NT2/D1 (cell line): ENCODE measurements around the gene MAD1L1.

ENCODE experiments used
- YY1 ChIP-seq: IDR thresholded peaks from 2 replicates; pipeline ENCODE4 v1.6.1; 2011; ENCODE audit not compliant: insufficient read length, insufficient read depth
- ZNF274 ChIP-seq: IDR thresholded peaks from 2 replicates; pipeline ENCODE4 v1.6.1; 2011; ENCODE audit warnings: mild to moderate bottlenecking, low read depth, low read length

GRCh38 chr7:1999278-1999984 lies 233.3 kb downstream of the MAD1L1 start:
- TF ChIP-seq YY1, result no peak
- TF ChIP-seq ZNF274, result no peak
